Keratinocyte (primary cell): ENCODE measurements around the gene TMEM135.

Experiments used
- CTCF ChIP-seq, 3 experiments: IDR thresholded peaks in 1 of 3; conservative IDR thresholded peaks in 1 of 3; optimal IDR thresholded peaks in 1 of 3; 2 replicates in 2 of 3; 3 replicates in 1 of 3; pipeline versions ENCODE3 to v1.5.1; 2011; ENCODE audit warnings: low read length in 3 of 3, mild to moderate bottlenecking in 3 of 3, moderate library complexity in 2 of 3, control low read depth in 1 of 3, inconsistent platforms in 1 of 3; ENCODE audit not compliant: insufficient read depth in 2 of 3; ENCODE audit errors: extremely low read depth in 1 of 3
- EZH2 ChIP-seq: IDR thresholded peaks from one replicate; pipeline ENCODE4 v1.6.1; 2012; ENCODE audit warnings: inconsistent platforms, mild to moderate bottlenecking, low read length, moderate library complexity

DNA sequence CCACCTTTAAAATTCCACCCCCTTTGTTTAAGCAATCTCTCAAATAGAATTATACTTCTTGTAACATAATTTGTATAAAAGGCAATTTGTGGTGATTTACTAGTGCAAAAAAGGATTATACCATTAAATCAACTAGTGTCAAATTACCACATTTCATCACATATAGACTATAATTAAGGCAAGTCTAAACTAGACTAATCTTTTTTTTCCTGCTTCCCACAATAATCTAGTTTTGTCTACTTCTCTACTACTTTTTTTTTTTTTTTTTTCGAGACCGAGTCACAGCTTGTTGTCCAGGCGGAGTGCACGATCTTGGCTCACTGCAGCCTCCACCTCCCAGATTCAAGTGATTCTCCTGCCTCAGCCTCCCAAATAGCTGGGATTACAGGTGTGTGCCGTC, 46.4 kb upstream of the TMEM135 start:
- TF ChIP-seq EZH2, result no peak
- TF ChIP-seq CTCF (optimal IDR thresholded peaks at IDR 0.05 in 1 of 3, IDR thresholded peaks at IDR 0.05 in 1 of 3, conservative IDR thresholded peaks at IDR 0.05 in 1 of 3; ENCODE audit: extremely low read depth in 1 of 3, insufficient read depth in 2 of 3, low read length in 3 of 3), result no peak
